ENCODE measurements around the gene MYH16. TPM values are rescaled to one million over a fixed set of nuclear protein-coding genes. Genes with fewer than 3 reads are reported as not detected.
"Not testable (repeated sequence)": the region's sequence is repeated elsewhere in the genome, so short reads cannot be mapped to it uniquely, and the experiment has no call there.

Gene MYH16
- total RNA-seq, 1 donor from 2014 or later: not detected

- DNase-seq (ENCODE audit: low spot score): no peak
Observed at GRCh38 chr7:99352247-99352646, 79.6 kb downstream of the MYH16 start.

GRCh38 chr7:99355098-99355497 is 82.5 kb downstream of the MYH16 start:
- no peak for DNase-seq (ENCODE audit: low spot score)

- DNase-seq (ENCODE audit: low spot score): no peak
Observed at GRCh38 chr7:99357701-99358490, 85.3 kb downstream of the MYH16 start.

GRCh38 chr7:99358521-99358920 is 85.9 kb downstream of the MYH16 start:
- not testable (repeated sequence) for DNase-seq (ENCODE audit: low spot score)

GRCh38 chr7:99359465-99360154 is 87.0 kb downstream of the MYH16 start:
- DNase-seq (ENCODE audit: low spot score): no peak

Other genes starting within 250 kb of the MYH16 start
- gene SMURF1, start 128.7 kb upstream of the MYH16 start, total RNA-seq (ENCODE audit: insufficient read depth, low replicate concordance): 27.2 TPM
- gene KPNA7, start 64.7 kb upstream of the MYH16 start, total RNA-seq (ENCODE audit: insufficient read depth, low replicate concordance): not detected
- gene ARPC1A, start 53.1 kb downstream of the MYH16 start, total RNA-seq (ENCODE audit: insufficient read depth, low replicate concordance): 54.4 TPM
- gene ARPC1B, start 101.9 kb downstream of the MYH16 start, total RNA-seq (ENCODE audit: insufficient read depth, low replicate concordance): 45.7 TPM
- gene PDAP1, start 135.8 kb downstream of the MYH16 start, total RNA-seq (ENCODE audit: insufficient read depth, low replicate concordance): 29.6 TPM
- 127 TPM for gene BUD31, start 136.1 kb downstream of the MYH16 start, total RNA-seq (ENCODE audit: insufficient read depth, low replicate concordance)
- gene PTCD1, start 166.0 kb downstream of the MYH16 start, total RNA-seq (ENCODE audit: insufficient read depth, low replicate concordance): 9.6 TPM
- gene CPSF4, start 166.1 kb downstream of the MYH16 start, total RNA-seq (ENCODE audit: insufficient read depth, low replicate concordance): 16.1 TPM
- gene ATP5MF, start 193.3 kb downstream of the MYH16 start, total RNA-seq (ENCODE audit: insufficient read depth, low replicate concordance): 39.7 TPM
- 8.9 TPM for gene ZNF789, start 200.1 kb downstream of the MYH16 start, total RNA-seq (ENCODE audit: insufficient read depth, low replicate concordance)
- 35.6 TPM for gene ZNF394, start 227.4 kb downstream of the MYH16 start, total RNA-seq (ENCODE audit: insufficient read depth, low replicate concordance)
- gene ZKSCAN5, start 231.8 kb downstream of the MYH16 start, total RNA-seq (ENCODE audit: insufficient read depth, low replicate concordance): 14.4 TPM